Brain microvascular endothelial cell (primary cell): ENCODE data around the gene PPP1R11.
"Not testable (repeated sequence)": the region's sequence is repeated elsewhere in the genome, so short reads cannot be mapped to it uniquely, and the experiment has no call there.

Experiments used
- DNase-seq: peaks from one replicate; pipeline ENCODE4 v3.0.0-alpha.2; 2020
- H3K27ac ChIP-seq: fragments of 250-450 bp; sonication (Bioruptor Pico); 2 replicates; pipeline ENCODE4 v1.5.1; 2020; ENCODE audit warnings: mild to moderate bottlenecking, moderate library complexity
- H3K27me3 ChIP-seq: fragments of 250-450 bp; sonication (Bioruptor Pico); replicated peaks from 2 replicates; pipeline ENCODE4 v1.5.1; 2020; ENCODE audit warnings: mild to moderate bottlenecking
- H3K36me3 ChIP-seq: fragments of 250-450 bp; sonication (Bioruptor Pico); replicated peaks from 2 replicates; pipeline ENCODE4 v1.5.1; 2020; ENCODE audit warnings: mild to moderate bottlenecking
- H3K4me3 ChIP-seq: 2 replicates; pipeline ENCODE4 v1.5.1; 2011; ENCODE audit warnings: low read depth, mild to moderate bottlenecking, control low read depth, low read length, moderate library complexity
- CTCF ChIP-seq: IDR thresholded peaks from 2 replicates; pipeline ENCODE4 v1.5.1; 2011; ENCODE audit warnings: low read depth, mild to moderate bottlenecking, moderate library complexity, low read length, control low read depth, inconsistent platforms; ENCODE audit errors: missing control alignments
- in situ Hi-C: cut with HindIII; loops from 2 replicates; pipeline ENCODE4 v1.10.0; 2017; ENCODE audit warnings: low sequenced_read_pairs, low pct_ligation_motif_present

The PPP1R11 gene

GRCh38 chr6:30111266-30111856 lies 44.4 kb downstream of the PPP1R11 start:
- in situ Hi-C loops: no loop called here

DNA sequence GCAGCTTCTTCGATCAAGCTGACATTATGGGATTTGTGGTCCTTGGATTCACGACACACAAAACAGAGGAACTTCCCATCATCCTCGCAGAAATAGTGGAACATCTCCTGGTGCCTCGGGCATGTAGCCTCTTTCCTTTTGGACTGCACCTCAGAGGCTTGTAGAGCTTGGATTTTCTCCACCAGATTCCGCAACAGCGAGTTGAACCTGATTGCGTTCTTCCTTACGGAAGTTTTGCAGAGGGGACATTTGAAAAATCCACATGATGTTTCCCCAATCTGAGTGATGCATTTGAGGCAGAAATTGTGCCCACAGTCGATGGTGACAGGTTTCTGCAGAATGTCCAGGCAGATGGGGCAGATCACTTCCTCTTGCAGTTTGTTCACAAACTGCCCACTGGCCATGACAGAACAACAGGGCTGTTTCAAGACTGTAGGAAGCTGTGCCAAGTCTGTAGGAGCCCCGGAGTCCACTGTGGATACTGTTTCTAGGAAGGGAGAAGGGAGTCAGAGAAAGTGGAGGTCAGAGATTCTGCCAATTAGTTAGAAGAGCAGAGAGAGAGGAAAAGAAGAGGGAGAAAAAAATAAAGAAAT lies 45.5 kb downstream of the PPP1R11 start:
- peaks cover 18% of the 10 kb centered on the region for H3K27me3 ChIP-seq
- no peak overlapping the region for H3K4me3 ChIP-seq
- no peaks in the 10 kb centered on the region for H3K36me3 ChIP-seq
- no peak overlapping the region for H3K27ac ChIP-seq
- TF ChIP-seq CTCF: no peak
- in situ Hi-C loops: no loop called here
- no peak for DNase-seq

More at GRCh38 chr6:30111266-30111856, 44.4 kb downstream of the PPP1R11 start:
- no peak for TF ChIP-seq CTCF
- Histone ChIP-seq H3K4me3 (no peak overlapping the region), H3K36me3 (no peaks in the 10 kb centered on the region), H3K27me3 (peaks cover 20% of the 10 kb centered on the region), H3K27ac (no peak overlapping the region)
- DNase-seq: no peak

- H3K27me3 ChIP-seq: peaks cover 14% of the 10 kb centered on the region
- TF ChIP-seq CTCF: no peak
- DNase-seq: no peak
- no peak within 1 kb of the TSS for H3K4me3 ChIP-seq
- H3K27ac ChIP-seq: no peak within 1 kb of the TSS
- no peaks in the 10 kb centered on the region for H3K36me3 ChIP-seq
- in situ Hi-C loops: no loop called here
Observed at GRCh38 chr6:30113003-30113759, 46.2 kb downstream of the PPP1R11 start, which contains the start of gene TRIM31. TSS of gene TRIM31 (minus strand) at chr6:30113090. CDS start at chr6:30112805, 285 bp downstream.

DNA sequence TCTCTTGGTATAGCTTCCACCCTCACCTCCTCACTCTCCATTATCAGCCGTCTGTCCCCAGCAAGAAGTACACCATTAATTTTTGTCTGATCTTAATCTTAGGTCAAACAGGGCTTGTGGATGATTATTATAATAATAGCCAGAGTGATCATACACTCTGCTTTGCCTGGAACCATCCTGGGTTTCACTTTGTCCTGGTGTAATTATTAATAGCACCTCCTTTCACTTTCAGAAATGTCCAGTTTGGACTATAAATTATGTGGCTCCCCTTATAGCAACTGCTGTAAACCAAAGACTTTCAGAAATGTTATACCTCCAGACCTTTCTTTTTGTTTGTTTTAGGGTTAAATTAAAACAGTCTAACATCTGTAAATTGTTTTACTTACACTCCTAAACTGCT lies 46.8 kb downstream of the PPP1R11 start:
- in situ Hi-C loops: no loop called here
- no peak for DNase-seq
- Histone ChIP-seq H3K27ac (no peak overlapping the region), H3K27me3 (peaks cover 14% of the 10 kb centered on the region), H3K4me3 (no peak overlapping the region), H3K36me3 (no peaks in the 10 kb centered on the region)
- no peak for TF ChIP-seq CTCF

DNA sequence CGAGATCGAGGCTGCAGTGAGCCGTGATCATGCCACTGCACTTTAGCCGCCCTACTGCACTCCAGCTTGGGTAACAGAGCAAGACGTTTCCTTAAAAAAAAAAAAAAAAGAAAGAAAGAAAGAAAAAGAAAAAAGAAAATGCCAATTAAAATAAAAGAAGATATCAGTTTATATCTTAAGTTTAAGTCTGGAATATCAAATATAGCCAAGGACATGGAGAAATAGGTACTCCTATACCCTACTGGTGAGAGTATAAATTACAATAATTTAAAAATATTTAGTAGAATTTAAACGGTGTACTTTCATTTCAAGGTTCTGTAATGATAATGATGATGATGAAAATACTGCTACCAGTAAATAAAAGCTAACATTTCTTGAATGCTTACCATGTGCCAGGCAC lies 49.7 kb downstream of the PPP1R11 start:
- DNase-seq: no peak
- no peak overlapping the region for H3K4me3 ChIP-seq
- peaks cover 6% of the 10 kb centered on the region for H3K27me3 ChIP-seq
- no peaks in the 10 kb centered on the region for H3K36me3 ChIP-seq
- TF ChIP-seq CTCF: peak; percentile 22
- in situ Hi-C loops: no loop called here
- H3K27ac ChIP-seq: no peak overlapping the region

GRCh38 chr6:30118691-30119090 lies 51.7 kb downstream of the PPP1R11 start:
- H3K27me3 ChIP-seq, DNase-seq, H3K4me3 ChIP-seq, in situ Hi-C loops, H3K36me3 ChIP-seq, H3K27ac ChIP-seq: not testable (repeated sequence)
